Loucy (cell line): ENCODE measurements around the gene FREM1.

Source experiments
- H2AFZ ChIP-seq: fragments of 200-600 bp; sonication (generic); 2 replicates; pipeline ENCODE4 v1.6.0; 2016; ENCODE audit warnings: antibody characterized with exemption, mild to moderate bottlenecking, low read length, moderate library complexity
- H3F3A ChIP-seq: fragments of 200-600 bp; 2 replicates; pipeline ENCODE4 v1.6.0; 2016; ENCODE audit warnings: antibody characterized with exemption, low read depth, mild to moderate bottlenecking
- H3K27me3 ChIP-seq: fragments of 200-600 bp; sonication (generic); 2 replicates; pipeline ENCODE4 v1.6.1; 2014; ENCODE audit warnings: low read length, mild to moderate bottlenecking; ENCODE audit not compliant: insufficient read depth, poor library complexity, severe bottlenecking
- H3K36me3 ChIP-seq: fragments of 200-600 bp; sonication (generic); 2 replicates; pipeline ENCODE4 v1.6.1; 2016; ENCODE audit warnings: low read length; ENCODE audit not compliant: insufficient read depth
- H3K4me1 ChIP-seq: fragments of 200-600 bp; sonication (generic); 2 replicates; pipeline ENCODE4 v1.5.1; 2014; ENCODE audit warnings: low read length, mild to moderate bottlenecking; ENCODE audit not compliant: insufficient read depth, poor library complexity, severe bottlenecking
- H3K4me2 ChIP-seq: fragments of 200-600 bp; sonication (generic); 2 replicates; pipeline ENCODE4 v1.6.0; 2014; ENCODE audit warnings: antibody characterized with exemption, low read length, low read depth, mild to moderate bottlenecking; ENCODE audit not compliant: poor library complexity, severe bottlenecking
- H3K4me3 ChIP-seq: fragments of 200-600 bp; sonication (generic); 2 replicates; pipeline ENCODE4 v1.5.1; 2014; ENCODE audit warnings: low read length, mild to moderate bottlenecking, mixed read lengths; ENCODE audit not compliant: poor library complexity, severe bottlenecking
- H3K79me2 ChIP-seq: fragments of 200-600 bp; sonication (generic); 2 replicates; pipeline ENCODE4 v1.6.1; 2014; ENCODE audit warnings: low read length; ENCODE audit not compliant: insufficient read depth
- H3K9ac ChIP-seq: fragments of 200-600 bp; sonication (generic); 2 replicates; pipeline ENCODE4 v1.6.0; 2014; ENCODE audit warnings: mild to moderate bottlenecking, low read depth, low read length, moderate library complexity; ENCODE audit not compliant: poor library complexity, severe bottlenecking
- H3K9me2 ChIP-seq: fragments of 200-600 bp; sonication (generic); replicated peaks from 2 replicates; pipeline ENCODE4 v1.6.1; 2016; ENCODE audit warnings: low read depth, low read length, mixed read lengths
- H3K9me3 ChIP-seq: fragments of 200-600 bp; sonication (generic); 2 replicates; pipeline ENCODE4 v1.6.1; 2014; ENCODE audit warnings: mild to moderate bottlenecking, antibody characterized with exemption, low read length, low read depth; ENCODE audit not compliant: insufficient read depth
- H4K20me1 ChIP-seq: fragments of 200-600 bp; sonication (generic); 2 replicates; pipeline ENCODE4 v1.6.0; 2014; ENCODE audit warnings: antibody characterized with exemption, low read length, mild to moderate bottlenecking; ENCODE audit not compliant: insufficient read depth, poor library complexity, severe bottlenecking
- EZH2phosphoT487 ChIP-seq: fragments of 200-600 bp; IDR thresholded peaks from 2 replicates; pipeline ENCODE4 v1.6.1; 2018; ENCODE audit warnings: antibody characterized with exemption, mild to moderate bottlenecking, moderate library complexity, borderline replicate concordance
- TF ChIP-seq, protein P1 (sequence below): fragments of 200-600 bp; sonication (generic); conservative IDR thresholded peaks from 2 replicates; pipeline ENCODE4 v1.5.1; 2014; ENCODE audit warnings: mild to moderate bottlenecking, antibody characterized with exemption, low read length

The FREM1 gene

DNA sequence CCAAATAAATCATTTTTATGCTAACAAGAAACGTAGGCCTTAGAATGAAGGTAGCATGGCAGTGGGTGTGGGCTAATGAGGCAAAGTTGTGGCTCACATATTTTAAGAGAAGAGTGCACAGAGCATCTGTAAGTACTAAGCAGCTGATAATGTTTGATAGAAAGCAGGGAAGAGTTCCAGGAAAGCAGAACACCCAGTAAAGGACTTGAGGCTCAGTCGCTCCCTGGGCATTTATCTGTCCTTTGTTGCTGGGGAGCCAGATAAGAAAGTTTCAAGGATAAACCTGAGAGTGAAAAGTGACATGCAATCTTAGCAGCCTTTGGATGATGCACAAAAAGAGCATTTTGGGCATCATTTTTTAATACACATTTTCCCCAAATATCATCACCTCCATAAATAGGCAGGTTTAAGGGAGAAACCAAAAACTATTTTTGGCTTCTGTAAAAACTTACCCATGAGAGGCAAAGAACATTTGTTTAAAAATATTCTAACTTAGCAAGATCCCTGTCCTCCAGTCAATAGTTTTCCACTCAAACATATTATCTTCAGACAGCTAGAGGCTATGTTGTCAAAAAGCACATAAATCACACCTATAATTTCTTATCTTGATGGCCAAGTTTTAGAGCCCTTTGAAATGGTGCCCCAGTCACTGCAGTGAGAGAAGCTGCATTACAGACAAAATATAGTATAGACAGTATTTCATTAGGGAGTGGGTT, 3.4 kb downstream of the FREM1 start:
- H4K20me1 ChIP-seq: no peaks in the 10 kb centered on the region
- no peaks in the 10 kb centered on the region for H3K79me2 ChIP-seq
- no peaks in the 10 kb centered on the region for H3K36me3 ChIP-seq
- no peaks in the 10 kb centered on the region for H3F3A ChIP-seq
- no peaks in the 10 kb centered on the region for H3K9me2 ChIP-seq
- H3K4me3 ChIP-seq: no peak overlapping the region
- no peak overlapping the region for H3K9ac ChIP-seq
- no peak overlapping the region for H3K4me2 ChIP-seq
- no peak for TF ChIP-seq EZH2phosphoT487
- TF ChIP-seq, protein P1, sequence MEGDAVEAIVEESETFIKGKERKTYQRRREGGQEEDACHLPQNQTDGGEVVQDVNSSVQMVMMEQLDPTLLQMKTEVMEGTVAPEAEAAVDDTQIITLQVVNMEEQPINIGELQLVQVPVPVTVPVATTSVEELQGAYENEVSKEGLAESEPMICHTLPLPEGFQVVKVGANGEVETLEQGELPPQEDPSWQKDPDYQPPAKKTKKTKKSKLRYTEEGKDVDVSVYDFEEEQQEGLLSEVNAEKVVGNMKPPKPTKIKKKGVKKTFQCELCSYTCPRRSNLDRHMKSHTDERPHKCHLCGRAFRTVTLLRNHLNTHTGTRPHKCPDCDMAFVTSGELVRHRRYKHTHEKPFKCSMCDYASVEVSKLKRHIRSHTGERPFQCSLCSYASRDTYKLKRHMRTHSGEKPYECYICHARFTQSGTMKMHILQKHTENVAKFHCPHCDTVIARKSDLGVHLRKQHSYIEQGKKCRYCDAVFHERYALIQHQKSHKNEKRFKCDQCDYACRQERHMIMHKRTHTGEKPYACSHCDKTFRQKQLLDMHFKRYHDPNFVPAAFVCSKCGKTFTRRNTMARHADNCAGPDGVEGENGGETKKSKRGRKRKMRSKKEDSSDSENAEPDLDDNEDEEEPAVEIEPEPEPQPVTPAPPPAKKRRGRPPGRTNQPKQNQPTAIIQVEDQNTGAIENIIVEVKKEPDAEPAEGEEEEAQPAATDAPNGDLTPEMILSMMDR: no peak
- H3K9me3 ChIP-seq: no peaks in the 10 kb centered on the region
- no peaks in the 10 kb centered on the region for H3K4me1 ChIP-seq
- H3K27me3 ChIP-seq: no peaks in the 10 kb centered on the region
- no peak overlapping the region for H2AFZ ChIP-seq

DNA sequence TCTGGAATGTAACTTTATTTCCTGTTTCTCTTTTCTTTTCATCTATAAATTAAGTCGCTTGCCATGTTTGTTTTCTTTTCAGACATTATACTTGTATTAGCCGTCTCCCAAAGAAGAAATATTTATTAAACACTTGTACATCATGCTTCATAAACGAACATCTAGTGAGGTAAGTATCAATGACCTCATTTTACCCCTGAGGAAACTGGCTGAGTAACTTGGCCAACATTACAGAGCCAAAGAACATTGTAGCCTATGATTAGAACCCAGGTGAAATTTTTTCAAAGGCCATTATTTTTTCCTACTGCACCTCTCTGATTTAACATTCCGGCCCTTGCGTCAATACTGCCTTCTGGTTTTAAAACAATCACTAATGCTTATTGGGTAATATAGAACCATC, 4.2 kb downstream of the FREM1 start:
- H3K9ac ChIP-seq: no peak overlapping the region
- no peaks in the 10 kb centered on the region for H4K20me1 ChIP-seq
- H3F3A ChIP-seq: no peaks in the 10 kb centered on the region
- H3K4me2 ChIP-seq: no peak overlapping the region
- no peaks in the 10 kb centered on the region for H3K9me3 ChIP-seq
- TF ChIP-seq EZH2phosphoT487: no peak
- TF ChIP-seq, protein P1: no peak
- no peaks in the 10 kb centered on the region for H3K4me1 ChIP-seq
- no peaks in the 10 kb centered on the region for H3K79me2 ChIP-seq
- no peak overlapping the region for H2AFZ ChIP-seq
- H3K36me3 ChIP-seq: no peaks in the 10 kb centered on the region
- no peaks in the 10 kb centered on the region for H3K27me3 ChIP-seq
- no peaks in the 10 kb centered on the region for H3K9me2 ChIP-seq
- no peak overlapping the region for H3K4me3 ChIP-seq

DNA sequence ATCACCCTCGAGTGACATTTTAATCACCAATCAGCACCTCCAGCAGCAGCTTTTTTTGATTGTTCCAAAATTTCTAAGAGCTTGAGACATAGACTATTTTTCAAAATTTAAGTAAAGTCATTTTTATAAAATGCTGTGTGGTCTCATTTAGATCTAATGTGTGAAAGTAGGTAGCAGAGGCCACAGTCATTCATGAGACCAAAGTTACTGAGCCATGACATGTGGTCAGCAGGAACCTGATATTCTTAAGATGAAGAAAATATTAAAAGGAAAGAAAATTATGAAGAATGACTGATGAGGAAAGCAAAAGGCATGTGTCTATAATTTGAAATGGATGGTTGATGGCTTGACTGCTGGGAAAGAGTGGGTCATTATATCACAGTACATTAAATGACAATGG, 7.2 kb downstream of the FREM1 start:
- Histone ChIP-seq H3K79me2 (no peaks in the 10 kb centered on the region), H3K4me3 (no peak overlapping the region), H3F3A (no peaks in the 10 kb centered on the region), H3K4me2 (no peak overlapping the region), H3K9me2 (no peaks in the 10 kb centered on the region), H3K27me3 (no peaks in the 10 kb centered on the region), H3K4me1 (no peaks in the 10 kb centered on the region), H3K36me3 (no peaks in the 10 kb centered on the region), H4K20me1 (no peaks in the 10 kb centered on the region), H2AFZ (no peak overlapping the region), H3K9me3 (no peaks in the 10 kb centered on the region), H3K9ac (no peak overlapping the region)
- TF ChIP-seq, protein P1: no peak
- TF ChIP-seq EZH2phosphoT487: no peak
